ENCODE results near the gene ASNS.
"Not testable (repeated sequence)": the region's sequence is repeated elsewhere in the genome, so short reads cannot be mapped to it uniquely, and the experiment has no call there.

ASNS gene, protein sequence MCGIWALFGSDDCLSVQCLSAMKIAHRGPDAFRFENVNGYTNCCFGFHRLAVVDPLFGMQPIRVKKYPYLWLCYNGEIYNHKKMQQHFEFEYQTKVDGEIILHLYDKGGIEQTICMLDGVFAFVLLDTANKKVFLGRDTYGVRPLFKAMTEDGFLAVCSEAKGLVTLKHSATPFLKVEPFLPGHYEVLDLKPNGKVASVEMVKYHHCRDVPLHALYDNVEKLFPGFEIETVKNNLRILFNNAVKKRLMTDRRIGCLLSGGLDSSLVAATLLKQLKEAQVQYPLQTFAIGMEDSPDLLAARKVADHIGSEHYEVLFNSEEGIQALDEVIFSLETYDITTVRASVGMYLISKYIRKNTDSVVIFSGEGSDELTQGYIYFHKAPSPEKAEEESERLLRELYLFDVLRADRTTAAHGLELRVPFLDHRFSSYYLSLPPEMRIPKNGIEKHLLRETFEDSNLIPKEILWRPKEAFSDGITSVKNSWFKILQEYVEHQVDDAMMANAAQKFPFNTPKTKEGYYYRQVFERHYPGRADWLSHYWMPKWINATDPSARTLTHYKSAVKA

DNA sequence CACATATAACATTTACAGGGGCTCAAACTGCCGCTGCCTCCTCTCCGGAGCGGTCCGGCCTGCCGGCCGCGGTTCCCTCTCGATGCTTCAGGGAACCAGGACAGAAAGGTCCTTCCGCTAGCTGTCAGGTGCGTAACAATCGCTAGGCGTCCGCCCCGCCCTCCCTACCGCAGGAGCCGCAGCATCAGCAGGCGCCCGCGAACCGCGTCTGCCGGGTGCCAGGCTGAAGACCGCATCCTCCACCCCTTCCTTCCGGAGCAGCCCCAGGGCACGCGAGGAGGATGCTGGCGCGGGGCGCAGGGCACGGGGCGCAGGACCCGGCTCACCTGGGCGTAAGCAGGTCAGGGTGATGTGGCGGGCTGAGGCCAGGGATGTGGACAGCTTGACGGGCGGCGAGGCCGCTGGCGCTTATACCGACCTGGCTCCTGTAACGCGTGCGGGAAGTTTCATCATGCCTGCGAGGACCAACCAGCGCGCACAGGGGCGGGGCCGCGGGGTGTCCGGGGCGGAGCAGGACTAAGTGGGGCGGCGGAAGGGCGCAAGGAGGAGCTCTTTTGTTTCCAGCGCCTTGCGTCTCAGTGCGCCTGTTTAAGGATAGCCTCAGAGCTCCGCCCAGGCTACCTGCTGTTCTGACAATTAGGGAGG, at the start of gene ASNS:
Gene ASNS, minus strand, starts transcription at position 384 of the 645 bp plus-strand sequence. CDS start 3,252 bp downstream, outside the sequence.
- peak within 1 kb of the TSS; percentile 88 for H3K9ac ChIP-seq (ENCODE audit: low read length)
- H3K9me3 ChIP-seq (ENCODE audit: control insufficient read depth, low read length): no peaks in the 10 kb centered on the region
- H3K4me3 ChIP-seq (ENCODE audit: low read length): peak within 1 kb of the TSS; percentile 89
- peak; percentile 97 for DNase-seq (ENCODE audit: low read depth)
- H3K36me3 ChIP-seq (ENCODE audit: control insufficient read depth, insufficient read depth, low read length, severe bottlenecking): peaks cover 14% of the 10 kb centered on the region
- H3K27me3 ChIP-seq (replicated peaks; ENCODE audit: control insufficient read depth, insufficient read depth, low read length): no peaks in the 10 kb centered on the region
- H3K4me1 ChIP-seq (ENCODE audit: control insufficient read depth, insufficient read depth, low read length): peaks cover 5% of the 10 kb centered on the region

DNA sequence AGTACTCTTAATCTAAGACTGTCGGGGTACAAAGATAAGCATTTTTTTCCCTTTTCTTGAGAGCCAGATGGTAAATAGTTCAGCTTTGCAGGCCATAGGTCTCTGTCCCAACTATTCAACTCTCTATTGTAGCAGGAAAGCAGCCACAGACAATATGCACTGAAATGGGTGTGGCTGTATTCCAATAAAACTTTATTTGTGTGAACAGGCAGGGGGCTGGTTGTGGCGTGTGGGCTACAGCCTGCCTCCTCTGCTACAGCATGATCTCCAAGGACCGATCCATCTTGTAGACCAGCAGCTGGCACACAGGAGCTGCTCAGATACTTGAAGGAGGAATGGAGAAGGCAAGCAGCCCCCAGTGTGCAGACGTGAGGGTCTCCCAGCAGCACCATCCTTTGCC, 49.0 kb upstream of the ASNS start:
- not testable (repeated sequence) for H3K9ac ChIP-seq (ENCODE audit: low read length); H3K4me1 ChIP-seq (ENCODE audit: control insufficient read depth, insufficient read depth, low read length); DNase-seq (ENCODE audit: low read depth); H3K36me3 ChIP-seq (ENCODE audit: control insufficient read depth, insufficient read depth, low read length, severe bottlenecking); H3K27me3 ChIP-seq (replicated peaks; ENCODE audit: control insufficient read depth, insufficient read depth, low read length); H3K4me3 ChIP-seq (ENCODE audit: low read length); H3K9me3 ChIP-seq (ENCODE audit: control insufficient read depth, low read length)

DNA sequence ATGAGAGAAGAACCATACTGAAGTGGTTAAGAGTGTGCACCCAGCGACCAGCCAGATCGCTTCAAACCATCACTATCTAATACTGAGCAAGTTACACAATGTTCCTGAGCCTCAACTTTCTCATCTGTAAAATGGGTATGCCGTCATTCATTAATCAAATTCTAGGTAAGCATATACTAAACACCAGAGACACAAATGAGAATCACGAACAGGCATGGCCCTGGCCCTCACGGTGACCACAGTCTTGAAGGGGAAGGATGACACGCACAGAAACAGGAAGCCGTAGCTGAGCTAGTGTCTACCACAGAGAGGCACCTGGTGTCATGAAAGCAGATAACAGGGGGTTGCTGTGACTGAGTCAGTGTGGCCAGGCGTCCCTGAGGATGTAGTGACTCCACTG, 43.1 kb upstream of the ASNS start:
- not testable (repeated sequence) for DNase-seq (ENCODE audit: low read depth); H3K4me3 ChIP-seq (ENCODE audit: low read length); H3K4me1 ChIP-seq (ENCODE audit: control insufficient read depth, insufficient read depth, low read length); H3K36me3 ChIP-seq (ENCODE audit: control insufficient read depth, insufficient read depth, low read length, severe bottlenecking); H3K9me3 ChIP-seq (ENCODE audit: control insufficient read depth, low read length); H3K27me3 ChIP-seq (replicated peaks; ENCODE audit: control insufficient read depth, insufficient read depth, low read length); H3K9ac ChIP-seq (ENCODE audit: low read length)

DNA sequence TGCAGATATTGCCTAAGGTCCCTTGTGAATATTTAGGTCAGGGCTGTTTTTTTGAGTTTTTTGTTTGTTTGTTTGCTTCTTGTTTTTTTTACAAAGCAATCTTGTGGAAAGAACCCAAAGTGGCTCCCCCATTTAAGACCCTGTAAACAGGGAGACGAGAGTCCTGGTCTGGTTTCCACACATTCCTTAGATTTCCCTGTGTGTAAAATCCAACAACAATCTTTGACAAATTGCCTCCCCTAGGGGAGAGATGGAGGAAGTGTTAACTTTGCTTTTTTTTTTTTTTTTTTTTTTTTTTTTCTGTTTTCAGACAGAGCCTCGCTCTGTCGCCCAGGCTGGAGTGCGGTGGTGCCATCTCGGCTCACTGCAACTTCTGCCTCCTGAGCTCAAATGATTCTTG, 40.1 kb upstream of the ASNS start:
- DNase-seq (ENCODE audit: low read depth): not testable (repeated sequence)

DNA sequence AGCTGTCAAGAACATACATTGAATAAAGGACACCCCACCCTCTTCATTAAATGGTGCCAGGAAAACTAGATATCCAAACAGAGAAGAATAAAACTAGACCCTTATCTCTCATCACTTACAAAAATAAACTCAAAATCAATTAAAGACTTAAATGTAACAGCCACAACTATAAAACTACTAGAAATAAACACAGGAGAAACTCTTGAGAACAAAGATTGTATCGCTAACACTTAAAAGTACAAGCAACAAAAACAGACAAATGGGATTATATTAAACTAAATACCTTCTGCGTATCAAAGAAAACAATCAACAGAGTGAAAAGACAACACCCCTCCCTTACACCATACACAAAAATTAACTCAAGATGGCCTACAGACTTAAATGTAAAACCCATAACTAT, 24.7 kb upstream of the ASNS start:
- not testable (repeated sequence) for H3K4me3 ChIP-seq (ENCODE audit: low read length); H3K36me3 ChIP-seq (ENCODE audit: control insufficient read depth, insufficient read depth, low read length, severe bottlenecking); H3K9ac ChIP-seq (ENCODE audit: low read length); H3K9me3 ChIP-seq (ENCODE audit: control insufficient read depth, low read length); DNase-seq (ENCODE audit: low read depth); H3K27me3 ChIP-seq (replicated peaks; ENCODE audit: control insufficient read depth, insufficient read depth, low read length); H3K4me1 ChIP-seq (ENCODE audit: control insufficient read depth, insufficient read depth, low read length)

More for the DNA sequence above, 40.1 kb upstream of the ASNS start:
- H3K27me3 ChIP-seq (replicated peaks; ENCODE audit: control insufficient read depth, insufficient read depth, low read length); H3K4me3 ChIP-seq (ENCODE audit: low read length); H3K4me1 ChIP-seq (ENCODE audit: control insufficient read depth, insufficient read depth, low read length); H3K9me3 ChIP-seq (ENCODE audit: control insufficient read depth, low read length); H3K36me3 ChIP-seq (ENCODE audit: control insufficient read depth, insufficient read depth, low read length, severe bottlenecking); H3K9ac ChIP-seq (ENCODE audit: low read length): not testable (repeated sequence)

DNA sequence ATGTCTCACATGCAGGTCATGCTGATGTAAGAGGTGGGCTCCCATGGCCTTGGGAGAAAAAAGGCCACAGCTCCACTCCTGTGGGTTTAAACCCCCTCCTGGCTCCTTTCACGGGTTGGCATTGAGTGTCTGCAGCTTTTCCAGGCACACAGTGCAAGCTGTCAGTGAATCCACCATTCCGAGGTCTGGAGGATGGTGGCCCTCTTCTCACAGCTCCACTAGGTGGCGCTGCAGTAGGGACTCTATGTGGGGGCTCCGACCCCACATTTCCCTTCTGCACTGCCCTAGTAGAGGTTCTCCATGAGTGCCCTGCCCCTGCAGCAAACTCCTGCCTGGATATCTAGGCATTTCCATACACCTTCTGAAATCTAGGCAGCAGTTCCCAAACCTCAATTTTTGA, 19.5 kb upstream of the ASNS start:
- H3K4me3 ChIP-seq (ENCODE audit: low read length); H3K9ac ChIP-seq (ENCODE audit: low read length): not testable (repeated sequence)

DNA sequence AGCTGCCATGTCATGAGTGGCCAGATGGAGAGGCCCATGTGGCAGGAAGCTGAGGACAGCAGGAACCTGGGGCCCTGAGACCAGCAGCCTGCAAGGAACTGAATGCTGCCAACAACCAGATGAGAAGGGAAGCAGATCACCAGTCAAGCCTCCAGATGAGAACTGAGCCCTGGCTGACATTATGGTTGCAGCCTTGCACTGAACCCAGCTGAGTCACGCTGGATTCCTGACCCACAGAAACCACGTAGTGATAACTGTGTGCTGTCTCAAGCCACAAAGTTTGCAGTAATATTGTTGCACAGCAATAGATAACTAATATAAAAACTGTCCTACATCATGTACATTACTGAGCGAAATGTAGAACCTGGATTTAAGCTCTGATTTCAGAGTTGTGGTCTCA, 7.3 kb upstream of the ASNS start:
- H3K27me3 ChIP-seq (replicated peaks; ENCODE audit: control insufficient read depth, insufficient read depth, low read length); H3K9me3 ChIP-seq (ENCODE audit: control insufficient read depth, low read length); H3K9ac ChIP-seq (ENCODE audit: low read length); H3K36me3 ChIP-seq (ENCODE audit: control insufficient read depth, insufficient read depth, low read length, severe bottlenecking); H3K4me3 ChIP-seq (ENCODE audit: low read length); DNase-seq (ENCODE audit: low read depth); H3K4me1 ChIP-seq (ENCODE audit: control insufficient read depth, insufficient read depth, low read length): not testable (repeated sequence)

More for the DNA sequence above, 19.5 kb upstream of the ASNS start:
- not testable (repeated sequence) for H3K9me3 ChIP-seq (ENCODE audit: control insufficient read depth, low read length); H3K4me1 ChIP-seq (ENCODE audit: control insufficient read depth, insufficient read depth, low read length); H3K27me3 ChIP-seq (replicated peaks; ENCODE audit: control insufficient read depth, insufficient read depth, low read length); DNase-seq (ENCODE audit: low read depth); H3K36me3 ChIP-seq (ENCODE audit: control insufficient read depth, insufficient read depth, low read length, severe bottlenecking)

DNA sequence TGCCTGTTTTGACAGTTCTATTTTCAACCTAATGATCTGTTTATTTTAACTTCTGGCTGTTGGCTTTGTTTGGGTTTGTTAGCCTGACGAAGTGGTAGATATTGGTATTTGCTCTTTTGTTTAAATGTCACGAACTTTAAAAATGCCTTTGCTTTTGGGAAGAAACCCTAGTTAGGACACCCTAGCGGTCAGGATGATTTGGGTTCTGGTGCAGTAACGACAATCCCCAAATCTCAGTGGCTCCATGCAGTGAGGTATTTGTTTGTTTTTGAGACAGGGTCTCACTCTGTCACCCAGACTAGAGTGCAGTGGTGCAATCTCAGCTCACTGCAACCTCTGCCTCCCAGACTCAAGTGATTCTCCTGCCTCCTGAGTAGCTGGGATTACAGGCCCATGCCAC, 2.7 kb upstream of the ASNS start:
- H3K9me3 ChIP-seq (ENCODE audit: control insufficient read depth, low read length); DNase-seq (ENCODE audit: low read depth); H3K27me3 ChIP-seq (replicated peaks; ENCODE audit: control insufficient read depth, insufficient read depth, low read length); H3K4me3 ChIP-seq (ENCODE audit: low read length); H3K36me3 ChIP-seq (ENCODE audit: control insufficient read depth, insufficient read depth, low read length, severe bottlenecking); H3K4me1 ChIP-seq (ENCODE audit: control insufficient read depth, insufficient read depth, low read length); H3K9ac ChIP-seq (ENCODE audit: low read length): not testable (repeated sequence)

DNA sequence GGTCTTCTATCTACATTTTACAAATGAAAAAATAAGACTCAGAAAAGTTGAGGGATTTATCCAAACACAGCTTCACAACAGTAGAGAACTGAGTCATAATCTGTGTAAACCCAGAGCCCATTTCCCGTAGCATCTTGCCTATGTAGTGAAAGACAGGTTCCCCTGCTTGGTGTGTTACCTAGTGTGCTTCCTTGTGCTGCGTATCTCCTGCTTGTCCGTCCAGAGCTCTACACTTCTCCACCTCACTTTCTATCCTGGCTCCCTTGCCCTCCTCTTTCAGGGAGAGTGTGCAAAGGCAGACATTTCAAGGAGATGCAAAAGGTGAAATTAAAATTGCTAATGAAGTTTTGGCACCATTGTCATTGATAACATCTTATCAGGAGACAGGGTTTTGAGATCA, 1.4 kb upstream of the ASNS start:
- Histone ChIP-seq H3K9ac (ENCODE audit: low read length) (no peak overlapping the region), H3K4me3 (ENCODE audit: low read length) (no peak overlapping the region), H3K4me1 (ENCODE audit: control insufficient read depth, insufficient read depth, low read length) (peaks cover 5% of the 10 kb centered on the region), H3K36me3 (ENCODE audit: control insufficient read depth, insufficient read depth, low read length, severe bottlenecking) (peaks cover 2% of the 10 kb centered on the region), H3K9me3 (ENCODE audit: control insufficient read depth, low read length) (no peaks in the 10 kb centered on the region), H3K27me3 (replicated peaks; ENCODE audit: control insufficient read depth, insufficient read depth, low read length) (no peaks in the 10 kb centered on the region)
- no peak for DNase-seq (ENCODE audit: low read depth)

DNA sequence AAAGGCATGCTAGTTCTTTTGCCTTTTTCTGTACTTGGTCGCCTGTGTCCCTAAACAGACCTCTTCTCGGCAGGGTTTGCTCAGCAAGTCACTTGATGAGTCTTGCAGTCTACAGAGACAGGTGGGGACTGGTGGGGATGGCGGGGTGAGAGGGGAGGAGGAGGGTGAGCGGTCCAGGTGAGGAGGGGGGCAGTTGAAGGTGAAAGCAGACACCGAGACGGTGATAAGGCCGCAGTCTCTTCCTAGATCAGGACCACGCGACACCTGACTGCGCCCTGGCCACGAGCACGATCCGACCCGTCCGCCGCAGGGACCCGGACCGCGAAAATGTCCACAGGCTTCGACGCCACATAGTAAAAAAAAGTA, 566 bp downstream of the ASNS start:
- H3K4me1 ChIP-seq (ENCODE audit: control insufficient read depth, insufficient read depth, low read length): peaks cover 5% of the 10 kb centered on the region
- no peaks in the 10 kb centered on the region for H3K9me3 ChIP-seq (ENCODE audit: control insufficient read depth, low read length)
- DNase-seq (ENCODE audit: low read depth): peak; percentile 28
- H3K27me3 ChIP-seq (replicated peaks; ENCODE audit: control insufficient read depth, insufficient read depth, low read length): no peaks in the 10 kb centered on the region
- peaks cover 17% of the 10 kb centered on the region for H3K36me3 ChIP-seq (ENCODE audit: control insufficient read depth, insufficient read depth, low read length, severe bottlenecking)
- peak overlapping the region; percentile 89 for H3K4me3 ChIP-seq (ENCODE audit: low read length)
- H3K9ac ChIP-seq (ENCODE audit: low read length): peak overlapping the region; percentile 88

DNA sequence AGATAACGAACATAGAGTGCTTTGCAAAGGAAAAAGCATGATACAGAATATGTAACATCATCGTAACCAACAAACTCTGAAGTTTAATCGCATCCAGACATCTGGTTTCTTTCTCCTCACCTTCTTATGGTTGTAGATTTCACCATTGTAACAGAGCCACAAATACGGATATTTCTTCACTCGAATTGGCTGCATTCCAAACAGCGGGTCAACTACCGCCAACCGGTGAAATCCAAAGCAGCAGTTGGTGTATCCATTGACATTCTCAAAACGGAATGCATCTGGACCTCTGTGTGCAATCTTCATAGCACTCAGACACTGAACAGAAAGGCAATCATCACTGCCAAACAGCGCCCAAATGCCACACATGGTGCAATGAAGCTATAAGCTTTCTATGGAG, 3.4 kb downstream of the ASNS start:
- no peaks in the 10 kb centered on the region for H3K9me3 ChIP-seq (ENCODE audit: control insufficient read depth, low read length)
- H3K4me1 ChIP-seq (ENCODE audit: control insufficient read depth, insufficient read depth, low read length): peaks cover 5% of the 10 kb centered on the region
- peak; percentile 28 for DNase-seq (ENCODE audit: low read depth)
- no peaks in the 10 kb centered on the region for H3K27me3 ChIP-seq (replicated peaks; ENCODE audit: control insufficient read depth, insufficient read depth, low read length)
- H3K9ac ChIP-seq (ENCODE audit: low read length): no peak overlapping the region
- peaks cover 27% of the 10 kb centered on the region for H3K36me3 ChIP-seq (ENCODE audit: control insufficient read depth, insufficient read depth, low read length, severe bottlenecking)
- no peak overlapping the region for H3K4me3 ChIP-seq (ENCODE audit: low read length)
